KBM-7 (cell line): Measurements from ENCODE around the gene KRT5.

Source experiments
- DNase-seq: peaks from one replicate; pipeline ENCODE4 v3.0.0-alpha.2; 2015
- in situ Hi-C: fragments of 300-500 bp; cut with MboI; formaldehyde crosslinking; loops from 2 replicates; pipeline ENCODE4 v1.14.3; 2020; ENCODE audit warnings: low sequenced_read_pairs, low pct_unique_long_range_greater_than_20kb, mixed read lengths

The KRT5 gene

DNA sequence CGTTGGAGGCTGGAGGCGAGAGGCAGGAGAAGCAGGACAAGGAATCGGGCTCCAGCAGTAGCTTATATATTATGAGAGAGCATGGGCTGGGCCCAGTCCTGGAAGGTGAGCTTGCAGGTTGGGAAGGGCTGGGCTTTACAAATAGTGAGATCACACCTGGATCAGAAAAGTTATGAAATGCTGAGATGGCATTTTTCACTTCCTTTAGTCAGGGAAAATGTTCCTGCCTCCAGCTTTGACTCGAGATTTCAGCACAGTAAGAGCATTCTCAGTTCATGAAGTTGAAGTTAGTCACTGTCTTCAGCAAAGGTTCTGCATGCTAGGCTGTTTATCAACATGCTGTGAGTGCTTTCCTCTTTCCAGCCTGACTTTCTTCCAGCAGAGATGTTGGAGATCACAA, 46.4 kb downstream of the KRT5 start, which contains the start of gene KRT6C:
Gene KRT6C, minus strand, starts transcription at position 38 of the 400 bp plus-strand sequence. CDS start 68 bp downstream, outside the sequence.
- no peak for DNase-seq
- in situ Hi-C loops: no loop called here

DNA sequence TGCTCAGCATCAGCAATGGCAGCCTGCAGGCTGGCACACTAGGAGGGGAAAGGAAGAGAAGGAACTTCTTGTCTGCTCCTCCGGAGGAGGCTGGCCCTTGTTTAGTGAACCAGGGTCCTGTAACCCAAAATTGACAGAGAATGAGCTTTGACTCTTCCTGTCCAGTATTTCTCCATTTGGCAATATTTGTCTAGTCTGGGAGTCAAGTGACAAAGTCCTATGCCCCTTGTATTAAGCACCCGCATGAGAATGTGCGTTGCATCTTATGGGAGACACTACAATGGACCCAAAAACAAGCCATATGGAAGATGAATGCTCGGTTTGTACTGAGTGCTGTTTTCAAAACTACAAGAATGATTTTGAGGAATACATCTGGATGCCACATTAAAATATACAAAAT, 50.3 kb downstream of the KRT5 start:
- in situ Hi-C loops: no loop called here
- DNase-seq: no peak

DNA sequence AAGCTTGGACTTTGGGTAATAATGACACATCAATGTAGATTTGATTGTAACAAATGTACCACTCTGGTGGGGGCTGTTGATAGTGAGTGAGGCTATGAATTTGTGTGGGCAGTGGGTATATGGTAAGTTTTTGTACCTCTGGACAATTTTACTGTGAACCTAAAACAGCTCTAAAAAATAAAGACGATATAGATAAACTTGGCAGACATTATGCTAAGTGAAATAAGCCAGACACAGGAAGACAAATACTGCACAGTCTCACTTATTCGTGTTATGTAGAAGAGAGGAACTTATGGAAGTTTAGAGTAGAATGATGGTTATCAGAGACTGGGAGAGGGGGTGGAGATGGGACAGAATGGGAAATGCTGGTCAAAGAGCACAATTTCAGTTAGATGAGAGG, 55.3 kb downstream of the KRT5 start:
- in situ Hi-C loops: no loop called here
- DNase-seq: no peak
